GM21447 (cell line): Measurements from ENCODE around the gene ADAM8.

Experiments used
- ATAC-seq: cut with Tn5 transposase; IDR thresholded peaks from one replicate; pipeline ENCODE4 v1.9.1; 2021; ENCODE audit not compliant: unreplicated experiment

ADAM8 gene

DNA sequence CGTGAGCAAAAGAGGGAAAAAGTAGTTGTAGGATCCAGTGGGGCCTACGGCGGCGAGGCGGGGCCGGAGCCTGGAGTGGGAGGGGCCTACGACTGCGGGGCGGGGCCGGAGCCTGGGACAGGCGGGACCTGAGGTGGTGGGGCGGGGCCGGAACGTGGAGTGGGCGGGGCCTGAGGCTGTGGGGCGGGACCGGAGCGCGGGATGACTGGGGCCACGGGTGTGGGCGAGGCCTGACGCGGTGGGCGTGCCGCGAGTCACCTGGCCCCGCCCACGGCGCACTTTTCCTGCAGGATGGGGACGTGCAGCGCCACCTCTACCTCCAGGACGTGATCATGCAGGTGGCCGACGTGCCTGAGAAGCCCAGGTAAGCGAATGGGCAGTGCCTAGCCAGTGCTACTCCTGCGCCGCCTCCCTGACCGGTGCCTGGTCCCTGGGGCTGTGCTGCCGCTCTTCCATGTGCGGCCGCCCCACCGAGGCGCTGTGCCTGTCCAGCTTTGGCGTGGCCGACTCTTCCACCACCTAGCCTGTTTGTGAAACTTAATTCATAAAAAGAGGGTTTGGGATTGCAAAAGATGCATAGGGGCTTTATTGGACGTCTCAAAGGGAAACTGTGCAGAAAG is 32.5 kb upstream of the ADAM8 start:
- peak; percentile 72 for ATAC-seq

GRCh38 chr10:133308421-133309099 is 31.9 kb upstream of the ADAM8 start, which contains the start of the genes TUBGCP2 and ZNF511:
Gene TUBGCP2 (minus strand): TSS chr10:133308872. CDS start chr10:133302941, 5,931 bp downstream.
Gene ZNF511 (plus strand): TSS chr10:133308914. CDS start chr10:133308944, 30 bp downstream.
- peak; percentile 71 for ATAC-seq

DNA sequence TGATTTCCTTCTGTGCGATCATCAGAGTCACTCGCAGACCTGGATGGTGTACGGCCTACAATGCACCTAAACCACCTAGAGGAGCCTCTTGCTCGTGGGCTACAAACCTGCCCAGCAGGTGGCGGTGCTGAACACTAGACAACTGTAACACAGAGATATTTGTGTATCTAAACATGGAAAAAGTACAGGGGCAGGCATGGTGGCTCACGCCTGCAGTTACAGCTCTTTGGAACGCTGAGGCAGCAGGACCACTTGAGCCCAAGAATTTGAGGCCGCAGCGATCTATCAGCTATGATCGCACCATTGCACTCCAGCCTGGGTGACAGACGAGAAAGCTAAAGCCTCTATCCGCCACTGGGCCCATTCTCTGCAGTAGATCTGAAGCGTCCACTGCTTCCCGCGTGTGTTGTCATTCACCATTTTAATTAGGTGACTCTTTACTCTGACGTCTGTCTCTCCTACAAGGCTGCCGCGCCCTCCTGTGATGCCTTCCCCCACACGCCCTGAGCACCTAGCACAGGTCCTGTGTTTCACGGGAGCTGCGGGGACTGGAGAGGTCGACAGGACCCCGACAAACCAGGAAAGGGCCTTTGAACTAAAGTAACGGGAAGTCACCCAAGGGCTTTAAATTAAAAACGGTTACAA is 31.2 kb upstream of the ADAM8 start:
- ATAC-seq, result peak; percentile 46

DNA sequence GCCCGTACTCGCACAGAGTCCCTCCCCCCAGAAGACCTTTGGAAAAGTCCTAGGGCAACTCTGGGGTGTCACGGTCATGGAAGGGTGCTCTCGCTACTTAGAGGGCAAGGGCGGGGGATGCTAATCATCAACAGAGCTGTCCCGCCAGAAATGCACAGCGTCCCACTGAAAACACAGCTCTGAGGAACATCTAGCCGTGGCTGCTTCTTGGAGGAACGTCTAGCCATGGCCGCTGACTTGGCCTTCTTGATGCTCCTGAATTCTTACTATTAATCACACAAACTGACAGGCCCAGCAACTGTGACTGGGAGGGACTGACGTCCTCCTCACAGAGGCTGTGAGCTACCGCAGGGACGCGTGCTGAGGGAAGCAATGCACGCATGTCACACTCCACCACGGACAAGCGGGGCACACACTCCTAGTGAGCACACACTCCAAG is 30.3 kb upstream of the ADAM8 start:
- no peak for ATAC-seq

DNA sequence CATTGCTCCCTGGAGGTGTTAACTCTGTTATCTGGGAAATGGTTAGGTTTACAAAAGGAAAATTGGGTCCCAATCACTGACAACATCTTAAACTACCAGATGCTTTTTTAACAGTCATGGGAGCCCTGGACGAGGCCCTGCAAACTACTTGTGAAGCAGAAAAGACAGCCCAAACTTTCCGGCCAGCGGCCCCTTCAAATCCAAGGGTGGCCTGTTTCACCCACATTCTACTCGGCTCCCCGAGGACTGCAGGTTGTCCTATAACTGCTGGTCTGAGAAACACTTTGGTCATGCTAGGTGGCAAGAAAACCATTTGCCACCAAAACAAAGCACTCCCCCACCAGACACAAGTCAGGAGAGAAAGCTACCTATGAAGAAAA is 29.4 kb upstream of the ADAM8 start:
- no peak for ATAC-seq

DNA sequence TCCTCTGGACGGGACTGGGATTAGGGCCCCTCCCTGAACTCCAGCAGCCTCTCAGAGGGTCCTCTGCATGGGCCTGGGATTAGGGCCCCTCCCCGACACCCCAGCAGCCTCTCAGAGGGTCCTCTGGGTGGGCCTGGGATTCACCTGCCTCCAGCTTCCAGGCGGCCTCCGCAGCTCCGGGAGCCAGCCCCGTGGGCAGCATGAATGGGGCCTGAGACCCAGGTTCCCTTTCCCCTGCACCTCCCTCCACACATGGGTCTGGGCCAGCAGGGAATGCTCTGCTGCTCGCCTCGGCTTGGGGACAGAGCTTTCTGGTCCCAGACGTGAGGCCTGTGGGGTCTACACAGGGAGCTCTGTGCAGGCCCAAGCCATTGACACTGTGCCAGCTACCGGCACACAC is 26.5 kb upstream of the ADAM8 start:
- ATAC-seq, result no peak

- no peak for ATAC-seq
Observed at GRCh38 chr10:133302230-133302629, 25.6 kb upstream of the ADAM8 start.

- ATAC-seq, result no peak
Observed at GRCh38 chr10:133299738-133300137, 23.1 kb upstream of the ADAM8 start.

DNA sequence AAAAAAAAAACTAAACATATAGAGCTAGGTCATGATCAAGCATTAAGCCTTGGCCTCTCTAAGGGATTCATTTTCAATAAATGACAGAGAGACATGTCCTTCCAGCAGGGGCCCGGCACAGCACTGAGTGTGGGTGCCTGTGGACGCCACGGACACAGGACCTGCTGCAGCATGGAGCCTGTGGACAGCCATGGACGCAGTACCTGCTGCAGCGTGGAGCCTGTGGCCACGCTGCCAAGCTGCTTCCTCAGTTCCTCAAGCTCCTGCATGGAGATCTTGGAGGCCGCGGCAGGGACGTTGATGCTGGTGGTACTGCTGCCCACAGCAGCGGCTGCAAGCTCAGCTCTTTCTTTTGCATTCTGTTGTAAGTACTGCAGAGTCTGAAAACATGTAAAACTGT is 22.6 kb upstream of the ADAM8 start:
- no peak for ATAC-seq

- no peak for ATAC-seq
Observed at GRCh38 chr10:133298466-133298865, 21.8 kb upstream of the ADAM8 start.

GRCh38 chr10:133297504-133297903 is 20.8 kb upstream of the ADAM8 start:
- ATAC-seq, result no peak

DNA sequence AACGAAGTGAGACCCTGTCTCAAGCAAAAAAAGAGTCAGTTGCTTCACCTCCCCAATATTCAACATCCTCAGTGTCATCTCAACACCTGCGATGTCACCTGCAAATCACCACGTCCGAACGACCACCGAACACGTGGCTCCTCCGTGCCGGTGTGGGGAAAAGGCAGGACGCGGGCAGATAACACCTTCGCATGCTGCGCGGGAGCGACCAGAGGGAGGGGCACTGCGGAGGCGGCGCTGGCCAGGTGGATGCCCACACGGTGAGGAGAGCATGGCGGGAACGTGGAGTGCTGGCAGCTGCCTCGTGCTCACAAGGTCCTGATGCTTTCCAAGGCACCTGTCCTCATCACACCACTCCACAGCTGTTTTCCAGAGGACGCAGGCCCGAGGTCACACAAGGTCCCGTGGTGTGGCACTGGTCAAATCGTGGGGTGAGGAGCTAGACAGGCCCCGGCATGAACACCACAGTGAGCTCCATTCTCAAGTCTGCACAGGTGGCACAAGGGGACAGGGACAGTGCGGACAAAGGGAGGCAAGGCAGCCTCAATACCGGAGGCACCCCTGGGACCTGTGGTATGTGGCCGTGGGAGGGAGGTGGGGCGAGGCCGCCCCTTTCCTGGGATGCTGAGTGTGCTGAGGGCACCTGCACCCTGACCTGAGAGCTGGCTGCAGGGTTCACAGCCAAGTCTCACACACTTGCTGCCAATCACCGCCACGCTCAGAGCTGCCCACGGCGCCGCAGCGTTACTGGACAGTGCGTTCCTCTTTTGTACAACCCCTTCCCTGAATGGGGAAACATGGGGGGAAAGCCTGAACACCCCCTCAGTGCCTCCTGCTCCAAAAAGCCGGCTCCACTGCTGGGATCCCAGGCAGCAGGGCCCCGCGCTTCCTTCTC is 19.0 kb upstream of the ADAM8 start:
- no peak for ATAC-seq

GRCh38 chr10:133294189-133294588 is 17.5 kb upstream of the ADAM8 start:
- ATAC-seq, result no peak

DNA sequence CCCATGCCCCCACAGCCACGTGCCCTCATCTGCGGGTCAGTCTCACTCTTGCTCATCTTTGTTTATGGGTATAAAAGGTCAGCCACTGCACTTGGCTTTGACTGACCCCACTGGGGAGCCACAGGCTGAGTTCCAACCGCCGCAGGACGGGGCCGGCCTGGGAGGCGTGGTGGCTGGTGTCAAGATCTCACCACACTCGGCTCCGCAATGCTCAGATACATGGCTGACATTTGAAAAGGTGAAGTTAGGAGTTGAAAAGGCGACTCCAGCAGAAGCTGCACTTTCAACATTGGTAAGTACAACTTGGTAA is 17.1 kb upstream of the ADAM8 start:
- ATAC-seq, result no peak

DNA sequence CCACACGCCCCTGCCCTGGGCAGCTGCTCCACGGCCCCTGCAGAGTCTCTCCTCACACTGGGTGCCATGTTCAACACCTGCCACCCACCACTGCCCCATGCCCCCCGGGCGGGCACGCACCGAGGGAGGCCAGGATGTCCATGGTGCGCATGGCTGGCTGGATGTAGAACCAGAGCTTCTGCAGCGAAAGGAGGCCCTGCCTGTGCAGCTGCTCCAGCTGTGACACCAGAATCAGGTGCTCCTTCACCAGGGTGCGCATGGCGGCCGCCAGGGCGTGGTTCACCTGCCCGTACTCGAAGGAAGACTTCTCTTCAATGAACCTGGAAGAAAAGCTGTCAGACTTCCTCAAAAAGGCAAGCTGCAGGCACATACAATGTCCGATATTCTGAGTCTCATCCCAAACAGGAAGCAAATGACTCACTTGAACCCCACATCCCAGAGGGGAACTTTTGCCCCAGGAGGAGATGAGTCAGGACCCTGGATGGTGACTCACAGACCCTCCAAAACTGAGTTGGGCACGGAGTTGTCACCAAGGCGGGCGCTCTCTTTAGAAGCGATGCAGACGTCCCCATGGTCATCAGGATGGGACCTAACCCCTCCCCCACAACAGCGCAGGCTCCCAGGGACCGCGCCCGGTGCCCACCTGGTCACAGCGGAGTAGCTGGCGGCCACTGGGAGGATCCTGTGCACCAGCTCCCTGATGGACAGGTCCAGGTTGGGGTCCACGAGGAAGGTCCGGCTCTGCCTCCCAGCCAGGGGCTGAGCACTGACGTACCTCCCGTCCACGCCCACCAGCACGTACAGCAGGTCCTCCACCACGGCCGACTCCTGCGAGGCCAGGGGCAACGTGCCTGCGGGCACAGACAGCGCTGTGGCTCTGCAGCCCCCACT is 16.5 kb upstream of the ADAM8 start:
- no peak for ATAC-seq

GRCh38 chr10:133289761-133290160 is 13.1 kb upstream of the ADAM8 start:
- ATAC-seq, result no peak

- ATAC-seq, result no peak
Observed at GRCh38 chr10:133287832-133288500, 11.3 kb upstream of the ADAM8 start.

- ATAC-seq, result no peak
Observed at GRCh38 chr10:133286366-133286765, 9.7 kb upstream of the ADAM8 start.

GRCh38 chr10:133285217-133285616 is 8.5 kb upstream of the ADAM8 start:
- no peak for ATAC-seq

DNA sequence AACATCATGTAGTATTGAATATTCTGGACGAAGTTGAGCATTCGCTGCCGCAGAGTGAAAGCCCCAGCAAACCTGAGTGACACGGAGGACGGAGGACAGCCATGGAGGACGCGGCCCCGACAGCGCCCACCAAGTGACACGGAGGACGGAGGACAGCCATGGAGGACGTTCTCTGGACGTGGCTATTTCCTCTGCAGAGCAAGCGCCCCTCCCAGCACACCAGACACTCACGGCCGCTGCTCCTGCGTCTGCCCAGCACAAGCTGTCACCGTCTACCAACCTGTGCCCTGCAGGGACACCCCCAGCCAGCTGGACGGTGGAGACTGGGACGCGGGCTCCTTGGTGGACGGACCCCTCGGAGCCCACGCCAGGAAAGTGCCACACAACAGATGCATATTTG is 7.3 kb upstream of the ADAM8 start:
- no peak for ATAC-seq
